Activated CD4-positive, alpha-beta T cell treated with anti-CD3 and anti-CD28 coated beads, Interleukin-2, amount 50 U/mL, for 1 hour (primary cell): ENCODE results near the gene GLI3.

Source experiments
- DNase-seq: peaks from one replicate; pipeline ENCODE4 v3.0.0-alpha.2; 2020

GLI3 gene

DNA sequence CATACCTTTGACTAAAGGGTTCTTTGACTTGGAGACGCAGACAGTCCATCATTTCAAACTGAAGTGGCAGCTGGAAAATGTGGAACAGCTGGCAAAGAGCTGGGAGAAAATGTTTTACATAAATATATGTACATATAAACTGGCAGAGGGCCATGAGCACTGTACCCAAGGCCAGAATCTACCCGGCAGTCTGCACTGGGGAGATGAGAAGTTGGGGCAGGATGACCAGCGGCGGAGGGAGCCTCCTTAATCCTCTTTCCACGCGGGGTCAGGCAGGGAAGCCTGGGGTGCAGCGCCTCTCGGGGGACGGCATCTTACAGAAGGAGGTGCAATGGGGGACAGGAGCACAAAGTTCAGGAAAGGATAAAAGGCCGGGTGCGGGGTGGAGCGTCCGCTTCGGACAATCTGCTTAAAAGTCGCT lies 1.3 kb downstream of the GLI3 start:
- no peak for DNase-seq

DNA sequence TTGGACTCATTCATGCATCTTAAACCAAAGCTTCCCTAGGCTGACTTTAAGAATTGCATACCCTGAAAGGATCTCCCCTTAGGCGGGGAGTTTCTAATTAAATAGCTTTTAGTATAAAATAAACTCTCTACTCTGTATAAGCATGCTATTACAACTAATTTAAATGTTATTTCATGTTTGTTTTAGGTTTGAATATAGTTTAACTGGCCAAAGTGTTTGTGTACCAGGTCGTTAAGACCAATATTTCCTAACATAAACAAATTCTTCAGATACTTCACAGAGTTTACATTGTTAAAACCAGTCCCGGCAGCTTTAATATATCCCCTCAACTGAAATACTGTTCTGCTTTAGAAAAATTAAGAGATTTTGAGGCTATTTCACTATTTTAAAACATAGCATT lies 2.3 kb downstream of the GLI3 start:
- no peak for DNase-seq

DNA sequence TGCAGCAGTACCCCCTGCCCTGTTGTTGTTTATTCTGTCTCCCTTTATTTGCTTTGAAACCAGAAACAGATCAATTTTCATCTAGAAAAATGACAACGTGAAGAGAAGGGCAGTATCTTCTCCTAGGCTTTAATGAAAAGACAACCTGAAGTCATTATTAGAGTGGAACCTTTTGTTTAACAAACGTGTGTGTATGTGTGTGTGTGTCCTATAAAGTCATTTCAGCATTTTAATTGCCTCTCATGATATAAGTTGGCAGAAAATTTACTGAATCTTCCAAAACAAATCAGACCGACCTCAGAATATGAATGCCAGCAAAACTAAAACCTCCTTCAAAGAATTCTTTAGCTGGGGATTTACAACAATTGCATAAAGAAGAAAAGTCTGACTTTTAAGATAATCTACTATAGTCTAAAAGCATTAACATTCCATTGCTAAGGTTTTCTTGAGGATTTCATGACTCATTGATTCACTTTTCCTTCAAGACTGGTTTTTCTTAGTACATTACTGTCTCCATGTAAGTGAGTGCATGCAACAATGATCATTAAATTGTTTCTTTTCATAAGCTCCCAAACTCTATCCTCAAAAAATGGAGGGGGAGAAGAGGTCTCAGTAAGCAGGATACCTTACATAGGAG lies 3.2 kb downstream of the GLI3 start:
- no peak for DNase-seq

GRCh38 chr7:42233171-42233570 lies 3.8 kb downstream of the GLI3 start:
- no peak for DNase-seq

DNA sequence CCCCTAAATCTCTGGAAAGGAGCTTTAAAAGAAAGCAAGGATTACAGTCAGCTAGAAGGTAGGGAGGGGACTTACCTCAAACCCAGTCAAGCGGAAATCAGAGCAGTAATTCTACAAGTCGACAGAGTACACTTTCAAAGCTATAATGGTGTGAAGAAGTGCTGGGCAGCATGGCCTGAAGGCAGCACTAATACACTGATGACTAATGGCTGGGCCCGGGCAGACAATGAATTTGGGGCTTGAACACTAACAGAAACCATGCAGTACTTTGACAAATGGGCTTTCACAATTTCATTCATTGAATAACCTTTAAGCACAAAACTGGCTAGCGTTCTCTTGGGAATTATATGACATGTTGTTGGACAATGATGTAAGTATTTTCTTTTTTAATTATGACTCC lies 4.7 kb downstream of the GLI3 start:
- no peak for DNase-seq

- no peak for DNase-seq
These were observed 5.8 kb downstream of the GLI3 start for GRCh38 chr7:42231043-42231787.

- no peak for DNase-seq
These were observed 8.9 kb downstream of the GLI3 start for GRCh38 chr7:42227936-42228591.

DNA sequence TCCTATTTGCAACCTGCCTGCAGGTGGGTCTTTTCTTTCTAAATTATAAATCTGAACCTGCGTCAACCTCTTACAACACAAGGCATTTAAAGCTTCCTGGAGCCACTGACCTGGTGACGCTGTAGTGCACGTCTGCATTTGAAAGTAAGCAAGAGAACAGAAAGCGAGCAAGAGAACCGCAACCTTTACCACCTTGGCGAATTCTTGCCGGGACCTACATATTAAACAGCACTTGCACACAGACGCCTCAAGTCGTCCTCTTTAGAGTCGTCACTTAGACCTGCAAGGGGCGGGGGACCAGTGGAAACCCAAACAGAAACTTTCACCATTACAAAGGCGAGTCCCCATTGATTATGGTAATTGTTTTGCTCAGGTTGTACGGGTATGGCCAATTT lies 9.5 kb downstream of the GLI3 start:
- DNase-seq = no peak

- no peak for DNase-seq
These were observed 10.0 kb downstream of the GLI3 start for GRCh38 chr7:42227021-42227420.

GRCh38 chr7:42226354-42226941 lies 10.6 kb downstream of the GLI3 start:
- no peak for DNase-seq

DNA sequence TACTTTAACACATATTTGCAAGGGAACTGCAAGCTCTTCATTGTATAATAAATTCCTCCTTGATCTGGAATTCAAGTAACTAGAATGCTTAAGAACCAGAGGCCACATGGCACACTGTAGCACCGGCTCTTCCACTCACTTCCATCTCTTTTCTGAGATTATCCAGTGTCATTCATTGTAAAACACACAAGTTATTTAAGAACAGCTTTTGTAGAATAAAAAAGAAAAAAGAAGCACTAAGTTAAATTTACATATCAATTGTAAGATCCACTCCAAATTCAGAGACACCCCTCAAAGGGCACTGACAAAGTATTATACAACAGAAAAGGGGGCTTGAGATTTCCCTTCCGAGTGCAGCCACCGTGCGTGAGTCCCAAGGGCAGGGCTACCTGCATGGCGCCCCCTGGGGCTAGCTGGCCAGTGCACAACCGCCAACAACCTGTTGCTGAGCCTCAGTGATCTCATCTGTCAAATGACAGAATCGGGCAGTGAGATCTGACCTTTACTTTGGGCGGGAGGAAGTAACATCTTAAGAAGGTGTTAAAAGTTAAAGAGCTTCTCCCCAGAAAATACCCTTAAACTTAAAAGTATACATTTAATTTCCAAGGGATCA lies 12.5 kb downstream of the GLI3 start:
- no peak for DNase-seq

GRCh38 chr7:42222891-42223290 lies 14.1 kb downstream of the GLI3 start:
- no peak for DNase-seq

GRCh38 chr7:42222125-42222524 lies 14.9 kb downstream of the GLI3 start:
- DNase-seq = no peak

GRCh38 chr7:42221304-42221703 lies 15.7 kb downstream of the GLI3 start:
- DNase-seq = no peak

DNA sequence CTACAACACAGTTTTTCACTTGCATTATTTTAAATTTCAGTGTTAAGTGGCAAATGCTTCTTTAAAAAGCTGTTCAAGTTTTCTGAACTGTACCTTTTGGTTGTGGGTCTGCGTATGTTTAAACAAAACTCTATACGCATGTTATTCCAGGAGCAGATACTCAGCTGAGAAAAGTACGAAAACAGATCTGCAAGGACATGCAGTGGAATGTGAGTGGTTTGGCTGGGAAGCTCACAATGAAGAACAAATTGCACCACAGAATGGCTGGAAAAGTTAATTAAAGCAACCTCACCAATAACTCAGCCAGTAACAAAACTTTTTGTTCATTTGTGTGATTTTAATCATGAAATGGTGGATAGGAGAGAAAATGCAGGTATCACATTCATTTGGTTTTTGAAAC lies 17.6 kb downstream of the GLI3 start:
- DNase-seq = no peak

- no peak for DNase-seq
These were observed 18.8 kb downstream of the GLI3 start for GRCh38 chr7:42218248-42218647.

- no peak for DNase-seq
These were observed 19.5 kb downstream of the GLI3 start for GRCh38 chr7:42217548-42217947.

DNA sequence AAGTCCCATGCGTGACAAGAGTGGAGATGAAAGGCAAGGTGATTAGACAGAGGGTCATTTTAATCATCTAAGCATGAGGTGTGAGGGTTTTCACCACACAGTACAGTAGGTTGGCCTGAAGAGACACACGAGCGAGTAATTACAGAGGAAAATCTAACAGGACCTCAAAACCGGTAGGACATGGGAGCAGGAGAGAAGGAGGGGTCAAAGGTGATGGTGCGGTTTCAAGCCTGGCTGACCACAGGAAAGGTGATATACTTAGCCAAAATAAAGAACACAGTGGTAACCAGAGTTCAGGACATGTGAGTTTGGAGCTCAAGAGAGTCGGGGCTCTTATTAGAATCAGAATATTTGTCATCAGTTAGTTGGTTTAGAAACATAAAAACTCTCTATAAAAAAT lies 20.0 kb downstream of the GLI3 start:
- DNase-seq = no peak

DNA sequence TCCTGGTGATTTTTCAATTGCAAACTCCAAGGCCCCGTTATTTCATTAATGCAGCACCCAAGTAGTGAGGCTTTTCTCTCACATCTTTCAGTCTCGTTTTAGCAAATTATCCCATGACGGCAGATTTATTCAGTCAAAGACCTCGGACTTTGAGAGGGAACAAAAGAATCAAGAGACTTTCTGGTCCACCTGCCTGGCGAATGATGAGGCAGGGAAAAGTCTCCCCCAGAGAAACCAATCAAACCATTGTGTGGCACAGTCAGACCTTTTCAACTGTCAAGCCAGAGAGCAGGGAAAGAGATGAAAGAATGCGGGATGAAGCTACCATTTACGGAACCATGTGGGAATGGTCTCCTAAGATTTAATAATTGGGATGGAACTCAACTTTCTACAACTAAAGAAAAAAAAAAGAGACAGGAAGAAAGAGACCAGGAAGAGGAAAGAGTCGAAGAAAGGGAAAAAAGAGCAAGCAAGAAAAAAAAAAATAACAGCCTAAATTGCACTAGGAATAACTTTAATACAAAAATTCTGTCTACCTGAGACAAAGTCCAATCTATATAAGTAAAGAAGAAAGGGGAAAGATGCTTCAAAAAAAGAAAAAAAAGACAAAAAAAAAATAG lies 22.8 kb downstream of the GLI3 start:
- no peak for DNase-seq

- DNase-seq = no peak
These were observed 23.9 kb downstream of the GLI3 start for GRCh38 chr7:42213093-42213492.

GRCh38 chr7:42212541-42213090 lies 24.4 kb downstream of the GLI3 start:
- no peak for DNase-seq

GRCh38 chr7:42211938-42212337 lies 25.1 kb downstream of the GLI3 start:
- DNase-seq = no peak

- DNase-seq = no peak
These were observed 26.2 kb downstream of the GLI3 start for GRCh38 chr7:42210779-42211178.
